RWPE1 (cell line): ENCODE data around the gene RAB11B.
A peak's percentile ranks its signal among the peaks of the same experiment; 100 is the strongest.
"Not testable (repeated sequence)": the region's sequence is repeated elsewhere in the genome, so short reads cannot be mapped to it uniquely, and the experiment has no call there.

Experiments
- CTCF ChIA-PET: fragments of 350-600 bp; sonication (Branson Sonifier 250); formaldehyde crosslinking; extraction: SDS; loops from one replicate; lab custom pipeline; 2021; lab: Yijun Ruan, JAX
- POLR2A ChIA-PET: fragments of 400-600 bp; formaldehyde crosslinking; extraction: SDS; loops from one replicate; lab custom pipeline; 2020; ENCODE audit warnings: antibody characterized with exemption; ENCODE audit not compliant: low non-redundant PET; lab: Yijun Ruan, JAX
- DNase-seq: peaks from one replicate; pipeline ENCODE4 v3.0.0; 2012; ENCODE audit warnings: low spot score
- H3K27ac ChIP-seq: fragments of 450-650 bp; 2 replicates; pipeline ENCODE4 v1.5.1; 2017
- TF ChIP-seq, protein P1 (sequence below): fragments of 450-650 bp; conservative IDR thresholded peaks from 2 replicates; pipeline ENCODE4 v1.5.1; 2017; ENCODE audit warnings: low read depth, mild to moderate bottlenecking

Gene RAB11B

DNA sequence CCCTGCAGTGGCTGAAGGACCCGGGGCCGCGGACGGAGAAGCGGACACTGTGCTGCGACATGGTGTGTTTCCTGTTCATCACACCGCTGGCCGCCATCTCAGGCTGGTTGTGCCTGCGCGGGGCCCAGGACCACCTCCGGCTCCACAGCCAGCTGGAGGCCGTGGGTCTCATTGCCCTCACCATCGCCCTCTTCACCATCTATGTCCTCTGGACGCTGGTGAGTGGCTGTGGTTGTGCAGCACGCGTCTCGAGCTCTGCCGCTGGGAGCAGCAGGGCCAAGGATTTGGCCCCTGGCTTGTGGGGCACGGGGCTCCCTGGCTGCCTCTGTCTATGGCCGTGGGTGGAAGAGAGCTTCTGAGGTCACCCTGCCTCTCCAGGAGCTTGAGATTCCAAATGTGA lies 40.5 kb downstream of the RAB11B start:
- DNase-seq = no peak
- POLR2A ChIA-PET = no interaction called here
- no peak overlapping the region for H3K27ac ChIP-seq
- CTCF ChIA-PET = interaction anchor here (0.6 kb wide), 1 partner anchor 8 kb away, joined by 3 read pairs; no protein-coding TSS in a partner anchor
- TF ChIP-seq, protein P1, sequence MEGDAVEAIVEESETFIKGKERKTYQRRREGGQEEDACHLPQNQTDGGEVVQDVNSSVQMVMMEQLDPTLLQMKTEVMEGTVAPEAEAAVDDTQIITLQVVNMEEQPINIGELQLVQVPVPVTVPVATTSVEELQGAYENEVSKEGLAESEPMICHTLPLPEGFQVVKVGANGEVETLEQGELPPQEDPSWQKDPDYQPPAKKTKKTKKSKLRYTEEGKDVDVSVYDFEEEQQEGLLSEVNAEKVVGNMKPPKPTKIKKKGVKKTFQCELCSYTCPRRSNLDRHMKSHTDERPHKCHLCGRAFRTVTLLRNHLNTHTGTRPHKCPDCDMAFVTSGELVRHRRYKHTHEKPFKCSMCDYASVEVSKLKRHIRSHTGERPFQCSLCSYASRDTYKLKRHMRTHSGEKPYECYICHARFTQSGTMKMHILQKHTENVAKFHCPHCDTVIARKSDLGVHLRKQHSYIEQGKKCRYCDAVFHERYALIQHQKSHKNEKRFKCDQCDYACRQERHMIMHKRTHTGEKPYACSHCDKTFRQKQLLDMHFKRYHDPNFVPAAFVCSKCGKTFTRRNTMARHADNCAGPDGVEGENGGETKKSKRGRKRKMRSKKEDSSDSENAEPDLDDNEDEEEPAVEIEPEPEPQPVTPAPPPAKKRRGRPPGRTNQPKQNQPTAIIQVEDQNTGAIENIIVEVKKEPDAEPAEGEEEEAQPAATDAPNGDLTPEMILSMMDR = no peak

DNA sequence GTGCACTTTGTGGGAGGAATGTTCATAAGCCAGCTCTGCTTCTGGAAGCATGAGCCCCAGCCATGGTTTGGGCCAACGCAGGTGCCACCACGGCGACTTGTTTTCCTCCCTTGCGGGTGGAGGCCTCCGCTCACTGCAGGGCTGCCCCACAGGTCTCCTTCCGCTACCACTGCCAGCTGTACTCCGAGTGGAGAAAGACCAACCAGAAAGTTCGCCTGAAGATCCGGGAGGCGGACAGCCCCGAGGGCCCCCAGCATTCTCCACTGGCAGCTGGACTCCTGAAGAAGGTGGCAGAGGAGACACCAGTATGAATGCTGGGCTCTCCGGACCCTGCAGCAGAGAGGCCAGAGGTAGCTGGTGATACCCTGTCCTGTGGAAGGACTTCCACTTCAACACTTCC lies 48.1 kb downstream of the RAB11B start:
- TF ChIP-seq, protein P1 = no peak
- POLR2A ChIA-PET = interaction anchor here (0.6 kb wide), 1 partner anchor 35 kb away, joined by 3 read pairs; no protein-coding TSS in a partner anchor
- CTCF ChIA-PET = interaction anchor here (0.6 kb wide), 1 partner anchor 11 kb away, joined by 3 read pairs; no protein-coding TSS in a partner anchor
- no peak for DNase-seq
- no peak overlapping the region for H3K27ac ChIP-seq

DNA sequence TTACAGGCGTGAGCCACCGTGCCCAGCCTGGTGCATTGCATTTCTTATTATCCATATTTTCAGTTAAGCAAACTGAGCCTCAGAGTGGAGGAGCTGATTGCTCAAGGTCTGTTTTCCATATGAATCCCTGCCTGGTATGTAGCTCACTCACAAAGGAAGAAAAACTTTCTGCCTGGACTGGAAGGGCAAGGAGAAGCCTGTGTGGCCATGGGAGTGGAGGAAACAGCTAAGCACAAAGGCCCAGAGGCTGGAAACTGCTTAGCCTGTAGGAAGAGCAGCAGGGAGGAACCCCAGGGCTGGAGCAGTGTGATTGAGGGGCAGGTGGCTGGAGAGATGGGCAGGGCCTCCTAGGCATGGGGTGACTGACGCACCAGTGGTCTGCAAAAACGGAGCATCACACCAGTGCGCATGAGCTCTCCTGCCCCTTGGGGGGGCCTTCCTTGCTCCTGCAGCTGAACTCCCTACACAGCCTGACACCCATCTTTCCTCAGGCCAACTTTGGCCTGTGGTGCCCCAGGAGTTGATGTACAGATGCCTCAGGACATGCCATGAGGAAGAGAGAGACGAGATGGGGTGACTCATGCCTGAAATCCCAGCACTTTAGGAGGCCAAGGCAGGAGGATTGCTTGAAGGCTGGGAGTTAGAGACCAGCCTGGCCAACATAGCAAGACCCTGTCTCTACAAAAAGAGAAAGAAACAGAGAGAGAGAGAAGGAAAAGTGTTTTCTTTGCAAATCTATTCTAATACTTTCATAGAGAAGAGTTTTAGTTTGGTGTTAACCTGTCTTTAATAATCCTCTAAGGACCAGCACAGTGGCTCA lies 51.8 kb downstream of the RAB11B start:
- POLR2A ChIA-PET = no interaction called here
- no peak for DNase-seq
- CTCF ChIA-PET = interaction anchor here (1.0 kb wide), 1 partner anchor 16 kb away, joined by 3 read pairs; no protein-coding TSS in a partner anchor
- peak overlapping the region; percentile 23 for H3K27ac ChIP-seq
- TF ChIP-seq, protein P1 = no peak

DNA sequence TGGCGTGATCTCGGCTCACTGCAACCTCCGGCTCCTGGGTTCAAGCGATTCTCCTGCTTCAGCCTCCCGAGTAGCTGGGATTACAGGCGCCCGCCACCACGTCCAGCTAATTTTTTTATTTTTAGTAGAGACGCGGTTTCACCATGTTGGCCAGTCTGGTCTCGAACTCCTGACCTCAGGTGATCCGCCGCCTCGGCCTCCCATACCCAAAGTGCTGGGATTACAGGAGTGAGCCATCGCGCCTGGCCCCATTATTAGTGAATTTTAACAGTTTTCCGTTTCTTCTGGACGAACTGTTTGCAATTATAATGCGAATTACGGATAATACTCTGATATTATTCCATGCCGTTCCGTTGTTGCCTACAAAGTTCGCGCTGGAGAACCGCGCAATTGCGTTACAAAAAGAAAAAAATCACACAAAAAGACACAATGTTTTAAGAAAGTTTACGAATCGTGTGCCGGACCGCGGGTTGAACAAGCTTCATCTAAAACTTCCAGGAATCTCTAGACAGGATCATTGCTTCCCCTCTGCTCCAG lies 54.0 kb downstream of the RAB11B start:
- CTCF ChIA-PET, DNase-seq: not testable (repeated sequence)
- H3K27ac ChIP-seq = peak overlapping the region; percentile 83
- POLR2A ChIA-PET = interaction anchor here (0.6 to 0.8 kb wide), 2 partner anchors 12 to 38 kb away, joined by 5 to 11 read pairs; no protein-coding TSS in a partner anchor

DNA sequence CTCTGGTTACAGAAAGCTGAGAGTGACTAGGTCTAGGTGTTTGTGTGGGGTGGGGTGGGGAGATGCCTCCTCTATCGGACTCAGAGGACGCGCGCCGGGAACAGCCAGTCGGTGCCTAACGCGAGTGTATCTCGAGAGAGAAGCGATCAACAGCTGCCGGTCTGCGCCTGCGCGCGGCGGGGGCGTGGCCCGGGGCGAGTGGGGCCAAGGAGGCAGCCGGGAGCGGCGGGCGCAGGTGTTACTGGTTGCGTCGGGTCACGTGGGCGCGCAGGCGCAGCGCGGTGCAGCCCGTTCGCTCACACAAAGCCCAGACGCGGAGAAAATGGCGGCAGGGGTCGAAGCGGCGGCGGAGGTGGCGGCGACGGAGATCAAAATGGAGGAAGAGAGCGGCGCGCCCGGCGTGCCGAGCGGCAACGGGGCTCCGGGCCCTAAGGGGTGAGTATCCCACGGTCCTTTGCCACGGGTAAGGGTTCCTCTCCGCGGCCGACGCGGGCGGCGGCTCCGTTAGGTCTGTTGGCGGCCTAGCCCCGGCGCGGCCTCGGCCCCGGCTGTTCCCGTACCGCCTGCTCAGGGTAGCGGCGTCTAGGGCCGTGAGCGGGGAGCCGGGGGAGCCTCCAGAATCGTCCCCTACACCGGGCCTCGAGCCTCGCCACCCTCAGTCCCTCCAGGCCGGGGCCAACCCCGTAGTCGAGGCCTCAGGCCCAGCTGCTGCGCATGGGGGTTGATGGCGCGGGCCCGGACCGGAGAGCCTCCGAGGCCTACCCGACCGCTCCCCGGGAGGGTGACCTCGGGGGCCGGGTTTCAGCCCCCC lies 54.7 kb downstream of the RAB11B start, which contains the start of gene HNRNPM:
TSS of gene HNRNPM (plus strand) at position 299 of the 811 bp plus-strand sequence. CDS start at position 323, 24 bp downstream.
- POLR2A ChIA-PET = interaction anchor here (0.5 to 0.8 kb wide), 4 partner anchors 11 to 1352 kb away, joined by 5 to 11 read pairs (median 6); no protein-coding TSS in a partner anchor

DNA sequence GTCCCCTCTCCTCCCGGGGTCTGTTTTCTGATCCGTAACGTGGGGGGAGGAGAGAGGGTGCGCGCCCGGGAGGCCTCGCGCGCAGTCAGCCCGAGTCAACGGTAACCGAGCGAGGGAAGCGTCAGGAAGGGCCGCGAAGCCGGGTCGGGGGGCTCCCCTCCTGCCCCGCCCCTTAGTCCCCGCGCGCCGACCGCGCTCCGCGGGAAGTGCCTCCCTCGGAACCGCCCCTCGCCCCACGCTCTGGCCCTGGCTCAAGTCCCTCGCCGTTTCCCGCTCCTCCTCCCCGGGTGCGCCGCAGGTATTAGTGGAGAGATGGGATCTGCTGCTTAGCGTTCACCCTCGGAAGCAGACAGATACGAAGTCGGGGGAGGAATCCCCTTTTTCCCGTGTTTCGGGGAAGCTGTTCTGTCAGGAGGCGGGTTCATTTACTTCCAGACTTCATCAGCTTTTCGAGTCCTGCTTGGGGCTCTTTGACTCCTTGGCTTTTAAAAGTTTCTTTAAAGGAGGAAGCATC lies 55.4 kb downstream of the RAB11B start:
- ChIA-PET POLR2A (no interaction called here), CTCF (interaction anchor here (0.9 to 1.0 kb wide), 2 partner anchors 36 to 92 kb away, joined by 3 to 5 read pairs; no protein-coding TSS in a partner anchor)

More for the DNA sequence above, 54.7 kb downstream of the RAB11B start, which contains the start of gene HNRNPM:
- H3K27ac ChIP-seq = peak within 1 kb of the TSS; percentile 83
- TF ChIP-seq, protein P1 = no peak
- DNase-seq = peak; percentile 97
- CTCF ChIA-PET = interaction anchor here (1.0 kb wide), 1 partner anchor 91 kb away, joined by 3 read pairs; no protein-coding TSS in a partner anchor

More for the DNA sequence above, 55.4 kb downstream of the RAB11B start:
- TF ChIP-seq, protein P1 = no peak
- DNase-seq = peak; percentile 50
- H3K27ac ChIP-seq = peak overlapping the region; percentile 83
